Measurements from ENCODE around the gene MAML2. TPM values are rescaled to one million over a fixed set of nuclear protein-coding genes. Genes with fewer than 3 reads are reported as not detected.

MAML2 gene
- total RNA-seq, 1 experiment from 2014 or later = 2.7 TPM

GRCh38 chr11:95933594-95933993 lies 409.4 kb downstream of the MAML2 start:
- no peaks in the 10 kb centered on the region for H3K4me1 Mint-ChIP-seq
- Histone ChIP-seq H4K91ac (ENCODE audit: insufficient read length, low read depth, low read length) (no peak overlapping the region), H3K9ac (ENCODE audit: extremely low read depth, insufficient read length, low read length) (no peak overlapping the region), H3K27ac (ENCODE audit: insufficient read length, low read depth, low read length) (no peak overlapping the region), H4K5ac (ENCODE audit: insufficient read length, low read depth, low read length) (no peak overlapping the region), H2BK12ac (ENCODE audit: insufficient read length, low read depth, low read length) (no peak overlapping the region), H3K79me2 (ENCODE audit: insufficient read depth, low read length) (no peaks in the 10 kb centered on the region), H2BK15ac (ENCODE audit: low read depth, low read length) (no peak overlapping the region), H4K8ac (replicated peaks; ENCODE audit: insufficient read length, low read depth, low read length) (no peak overlapping the region), H2BK20ac (ENCODE audit: low read depth, low read length, poor library complexity, severe bottlenecking) (no peak overlapping the region), H4K20me1 (ENCODE audit: control insufficient read depth, insufficient read depth, insufficient read length) (no peaks in the 10 kb centered on the region), H2BK5ac (ENCODE audit: insufficient read length, low read length) (no peak overlapping the region), H3K4me1 (ENCODE audit: insufficient read depth, low read length) (no peaks in the 10 kb centered on the region), H3K18ac (ENCODE audit: insufficient read length, low read depth, low read length) (no peak overlapping the region), H3K23me2 (ENCODE audit: insufficient read length, low read depth, low read length, poor library complexity, severe bottlenecking) (no peaks in the 10 kb centered on the region), H3K4ac (ENCODE audit: low read depth, low read length) (no peak overlapping the region), H3K14ac (ENCODE audit: insufficient read depth, low read length) (no peak overlapping the region), H3T11ph (ENCODE audit: low read length) (no peak overlapping the region), H2BK120ac (ENCODE audit: low read depth, low read length, poor library complexity, severe bottlenecking) (no peak overlapping the region), H3K56ac (ENCODE audit: insufficient read length, low read depth, low read length) (no peak overlapping the region), H3K27me3 (ENCODE audit: insufficient read depth, low read length) (no peaks in the 10 kb centered on the region), H2AK5ac (ENCODE audit: insufficient read length, low read length) (no peak overlapping the region), H3K79me1 (ENCODE audit: insufficient read depth, low read depth, low read length, poor library complexity, severe bottlenecking) (no peaks in the 10 kb centered on the region), H3K9me3 (ENCODE audit: control insufficient read depth, low read depth, low read length) (no peaks in the 10 kb centered on the region), H3K23ac (ENCODE audit: insufficient read length, low read depth, low read length) (no peak overlapping the region), H3K4me2 (ENCODE audit: insufficient read depth, insufficient read length, low read length) (no peak overlapping the region), H2AFZ (ENCODE audit: low read length) (no peak overlapping the region)
- no peak overlapping the region; a peak in 1 of 7 replicates for H3K27ac Mint-ChIP-seq
- peaks cover 0 to 5% of the 10 kb centered on the region in 2 experiments; a peak in 3 of 5 replicates for H3K9me3 Mint-ChIP-seq
- no peak for DNase-seq
- WGBS (ENCODE audit: extremely low coverage, insufficient read length, low lambda C conversion rate) = no CpG with 5 or more reads among the region's 5 CpGs
- H3K36me3 Mint-ChIP-seq (ENCODE audit: insufficient read depth in 1 of 3, low read depth in 3 of 3) = no peaks in the 10 kb centered on the region
- no peak overlapping the region for H3K4me3 Mint-ChIP-seq
- peaks cover 3% of the 10 kb centered on the region; the same call in 1 of the 2 replicates for H3K27me3 Mint-ChIP-seq (ENCODE audit: low read depth)
- no peak for TF ChIP-seq CTCF (conservative IDR thresholded peaks at IDR 0.05)
